ENCODE data around the gene RTKN.
A peak's percentile ranks its signal among the peaks of the same experiment; 100 is the strongest.
"Not testable (repeated sequence)": the region's sequence is repeated elsewhere in the genome, so short reads cannot be mapped to it uniquely, and the experiment has no call there.

The RTKN gene

DNA sequence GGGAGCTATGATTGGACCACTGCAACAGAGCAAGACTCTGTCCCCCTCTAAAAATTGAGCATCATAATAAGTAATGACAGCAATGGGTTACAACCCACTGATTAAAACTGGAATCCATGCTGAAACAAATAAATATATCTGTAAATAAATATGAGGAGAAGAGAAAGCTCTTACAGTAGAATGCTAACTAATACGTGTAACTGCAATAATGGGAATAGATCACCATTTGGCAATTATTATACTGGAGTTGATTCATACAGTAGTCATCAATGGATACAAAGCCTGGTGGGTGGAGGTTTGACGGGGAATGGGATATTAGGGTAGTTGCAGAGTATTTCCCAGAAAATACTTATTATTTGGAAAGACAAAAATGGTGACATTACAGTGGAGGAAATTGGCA, 7.0 kb upstream of the RTKN start:
- H3K4me3 ChIP-seq (ENCODE audit: control insufficient read depth, low read depth, low read length) = no peak overlapping the region
- DNase-seq (ENCODE audit: low read depth) = no peak
- TF ChIP-seq, protein P1, sequence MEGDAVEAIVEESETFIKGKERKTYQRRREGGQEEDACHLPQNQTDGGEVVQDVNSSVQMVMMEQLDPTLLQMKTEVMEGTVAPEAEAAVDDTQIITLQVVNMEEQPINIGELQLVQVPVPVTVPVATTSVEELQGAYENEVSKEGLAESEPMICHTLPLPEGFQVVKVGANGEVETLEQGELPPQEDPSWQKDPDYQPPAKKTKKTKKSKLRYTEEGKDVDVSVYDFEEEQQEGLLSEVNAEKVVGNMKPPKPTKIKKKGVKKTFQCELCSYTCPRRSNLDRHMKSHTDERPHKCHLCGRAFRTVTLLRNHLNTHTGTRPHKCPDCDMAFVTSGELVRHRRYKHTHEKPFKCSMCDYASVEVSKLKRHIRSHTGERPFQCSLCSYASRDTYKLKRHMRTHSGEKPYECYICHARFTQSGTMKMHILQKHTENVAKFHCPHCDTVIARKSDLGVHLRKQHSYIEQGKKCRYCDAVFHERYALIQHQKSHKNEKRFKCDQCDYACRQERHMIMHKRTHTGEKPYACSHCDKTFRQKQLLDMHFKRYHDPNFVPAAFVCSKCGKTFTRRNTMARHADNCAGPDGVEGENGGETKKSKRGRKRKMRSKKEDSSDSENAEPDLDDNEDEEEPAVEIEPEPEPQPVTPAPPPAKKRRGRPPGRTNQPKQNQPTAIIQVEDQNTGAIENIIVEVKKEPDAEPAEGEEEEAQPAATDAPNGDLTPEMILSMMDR (IDR thresholded peaks at IDR 0.05; ENCODE audit: control insufficient read depth, insufficient read depth, low read depth, low read length, missing control alignments) = no peak

- no peak overlapping the region for H3K4me3 ChIP-seq (ENCODE audit: control insufficient read depth, low read depth, low read length)
- TF ChIP-seq, protein P1 (IDR thresholded peaks at IDR 0.05; ENCODE audit: control insufficient read depth, insufficient read depth, low read depth, low read length, missing control alignments) = no peak
- no peak for DNase-seq (ENCODE audit: low read depth)
These were observed 5.7 kb upstream of the RTKN start for GRCh38 chr2:74447230-74447999.

GRCh38 chr2:74444498-74445318, 3.0 kb upstream of the RTKN start:
- TF ChIP-seq, protein P1 (IDR thresholded peaks at IDR 0.05; ENCODE audit: control insufficient read depth, insufficient read depth, low read depth, low read length, missing control alignments) = no peak
- no peak overlapping the region for H3K4me3 ChIP-seq (ENCODE audit: control insufficient read depth, low read depth, low read length)
- no peak for DNase-seq (ENCODE audit: low read depth)

DNA sequence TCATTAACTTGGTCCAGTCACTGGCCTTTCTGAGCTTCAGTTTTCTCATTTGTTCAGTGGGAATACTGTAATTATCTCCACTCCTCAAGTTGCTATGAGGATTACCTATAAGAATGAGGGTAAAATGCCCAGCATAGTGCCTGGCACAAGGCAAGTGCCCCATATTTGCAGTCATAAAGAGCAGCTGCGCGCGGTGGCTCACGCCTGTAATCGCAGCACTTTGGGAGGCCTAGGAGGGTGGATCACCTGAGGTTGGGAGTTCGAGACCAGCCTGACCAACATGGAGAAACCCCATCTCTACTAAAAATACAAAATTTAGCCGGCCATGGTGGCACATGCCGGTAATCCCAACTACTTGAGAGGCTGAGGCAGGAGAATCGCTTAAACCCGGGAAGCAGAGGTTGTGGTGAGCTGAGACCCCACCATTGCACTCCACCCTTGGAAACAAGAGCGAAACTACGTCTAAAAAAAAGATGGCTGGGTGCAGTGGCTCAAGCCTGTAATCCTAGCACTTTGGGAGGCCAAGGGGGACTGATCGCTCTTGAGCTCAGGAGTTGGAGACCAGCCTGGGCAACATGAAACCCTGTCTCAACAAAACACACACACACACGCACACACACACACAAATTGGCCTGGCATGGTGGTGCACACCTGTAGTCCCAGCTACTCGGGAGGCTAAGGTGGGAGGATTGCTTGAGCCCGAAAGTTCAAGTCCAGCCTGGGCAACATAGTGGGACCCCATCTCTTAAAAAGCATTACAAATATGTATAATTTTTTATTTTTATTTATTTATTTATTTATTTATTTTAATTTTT, 953 bp upstream of the RTKN start:
- H3K4me3 ChIP-seq (ENCODE audit: control insufficient read depth, low read depth, low read length); DNase-seq (ENCODE audit: low read depth): not testable (repeated sequence)

DNA sequence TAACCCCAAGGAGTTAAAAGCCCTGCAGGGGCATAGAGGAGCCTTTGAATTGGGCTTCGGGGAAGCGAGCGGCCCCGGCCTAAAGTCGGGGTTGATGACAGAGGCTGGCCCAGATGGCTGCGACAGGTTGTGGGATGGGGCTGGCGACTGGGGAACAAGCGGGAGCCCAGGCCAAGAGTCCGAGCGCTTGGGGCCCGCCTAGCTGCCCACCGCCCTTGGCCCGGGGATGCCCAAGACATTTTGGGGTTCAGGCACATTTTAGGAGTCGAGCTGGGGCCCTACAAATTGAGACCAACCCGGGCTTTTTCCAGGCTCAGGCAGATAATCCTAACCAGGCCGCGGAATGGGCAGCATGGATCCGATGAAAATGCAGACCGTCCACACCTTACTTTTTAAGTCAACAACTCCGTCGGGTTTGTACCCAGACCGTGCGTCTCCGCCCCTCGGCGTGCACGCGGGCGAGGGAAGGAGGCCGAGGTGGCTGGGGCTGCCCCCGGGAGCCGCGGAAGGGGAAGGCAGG, 507 bp downstream of the RTKN start:
- no peak overlapping the region; the same call in 1 of the 2 replicates for H3K4me3 ChIP-seq (ENCODE audit: control insufficient read depth, low read depth, low read length)
- TF ChIP-seq, protein P1 (IDR thresholded peaks at IDR 0.05; ENCODE audit: control insufficient read depth, insufficient read depth, low read depth, low read length, missing control alignments) = no peak

DNA sequence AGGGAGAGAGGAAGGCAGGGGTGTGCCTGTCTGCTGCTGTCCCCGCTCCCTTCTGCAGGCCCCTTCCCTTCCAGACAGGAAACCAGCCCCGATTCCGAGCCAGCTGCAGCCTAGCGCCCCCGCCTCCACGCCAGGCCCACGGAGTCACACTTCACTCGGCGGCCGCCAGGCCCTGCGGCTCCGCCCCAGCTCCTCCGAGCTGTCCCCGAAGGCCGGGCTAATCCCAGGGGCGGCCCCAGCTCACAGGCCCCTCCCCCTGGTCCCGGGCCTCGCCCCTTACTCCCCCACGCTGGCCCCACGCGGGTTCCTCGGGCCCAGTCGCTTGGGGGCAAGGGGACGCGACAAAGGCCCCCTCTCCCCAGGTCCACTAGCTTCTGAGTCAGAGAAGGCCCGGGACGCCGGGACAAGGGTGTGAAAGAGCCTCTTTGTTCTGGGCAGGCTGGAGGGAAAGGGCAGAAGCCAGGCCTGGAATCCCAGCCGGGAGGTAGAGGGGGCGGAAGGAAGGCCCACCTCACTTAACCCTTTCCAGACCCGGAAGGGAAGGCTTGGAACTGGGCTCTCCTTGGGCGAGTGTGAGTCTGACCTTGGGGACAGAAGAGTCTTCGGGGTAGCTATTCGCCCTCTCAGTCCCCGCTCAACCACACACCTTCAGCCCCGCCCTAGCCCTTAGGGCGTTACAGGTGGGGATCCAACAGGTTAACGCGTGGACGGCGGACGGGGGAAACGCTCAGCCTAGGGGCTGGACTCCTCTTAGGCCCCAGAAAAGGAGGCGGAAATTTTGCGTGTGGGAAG, 1.2 kb downstream of the RTKN start:
- H3K4me3 ChIP-seq (ENCODE audit: control insufficient read depth, low read depth, low read length) = peak overlapping the region; percentile 71
- TF ChIP-seq, protein P1 (IDR thresholded peaks at IDR 0.05; ENCODE audit: control insufficient read depth, insufficient read depth, low read depth, low read length, missing control alignments) = peak; percentile 31
- DNase-seq (ENCODE audit: low read depth) = peak; percentile 25

More for the DNA sequence above, 507 bp downstream of the RTKN start:
- no peak for DNase-seq (ENCODE audit: low read depth)

Data from AG09309 (cell line).